DND-41 (cell line): ENCODE measurements around the gene SLC27A2.

Experiments used
- CTCF ChIP-seq: IDR thresholded peaks from 2 replicates; pipeline ENCODE4 v1.5.1; 2012; ENCODE audit warnings: borderline replicate concordance, low read length, moderate library complexity, mild to moderate bottlenecking; ENCODE audit not compliant: poor library complexity, severe bottlenecking; ENCODE audit errors: extremely low read depth
- EZH2 ChIP-seq: IDR thresholded peaks from 3 replicates; pipeline ENCODE4 v1.6.1; 2012; ENCODE audit warnings: borderline replicate concordance, low read depth, mild to moderate bottlenecking, moderate library complexity, low read length, inconsistent platforms; ENCODE audit not compliant: severe bottlenecking

- TF ChIP-seq CTCF, result no peak
- no peak for TF ChIP-seq EZH2
These were observed 24.0 kb downstream of the SLC27A2 start for GRCh38 chr15:50206020-50206419.
